SK-N-MC (cell line): ENCODE results near the gene RIGI.

Source experiments
- EZH2 ChIP-seq: fragments of 200-600 bp; sonication (generic); IDR thresholded peaks from one replicate; pipeline ENCODE4 v1.6.1; 2017; ENCODE audit warnings: antibody characterized with exemption
- FOXP2 ChIP-seq: optimal IDR thresholded peaks from 2 replicates; pipeline ENCODE3; 2011; ENCODE audit warnings: mild to moderate bottlenecking, moderate library complexity; ENCODE audit not compliant: insufficient read depth; ENCODE audit errors: extremely low read length, control extremely low read depth
- POLR2AphosphoS5 ChIP-seq: IDR thresholded peaks from 2 replicates; pipeline ENCODE4 v1.6.1; 2012; ENCODE audit warnings: mild to moderate bottlenecking, low read depth, low read length, borderline replicate concordance

GRCh38 chr9:32533336-32533735, 7.3 kb upstream of the RIGI start:
- no peak for TF ChIP-seq EZH2
- TF ChIP-seq POLR2AphosphoS5: no peak
- TF ChIP-seq FOXP2: no peak
